ENCODE measurements around the gene CAMK2B.

The CAMK2B gene

DNA sequence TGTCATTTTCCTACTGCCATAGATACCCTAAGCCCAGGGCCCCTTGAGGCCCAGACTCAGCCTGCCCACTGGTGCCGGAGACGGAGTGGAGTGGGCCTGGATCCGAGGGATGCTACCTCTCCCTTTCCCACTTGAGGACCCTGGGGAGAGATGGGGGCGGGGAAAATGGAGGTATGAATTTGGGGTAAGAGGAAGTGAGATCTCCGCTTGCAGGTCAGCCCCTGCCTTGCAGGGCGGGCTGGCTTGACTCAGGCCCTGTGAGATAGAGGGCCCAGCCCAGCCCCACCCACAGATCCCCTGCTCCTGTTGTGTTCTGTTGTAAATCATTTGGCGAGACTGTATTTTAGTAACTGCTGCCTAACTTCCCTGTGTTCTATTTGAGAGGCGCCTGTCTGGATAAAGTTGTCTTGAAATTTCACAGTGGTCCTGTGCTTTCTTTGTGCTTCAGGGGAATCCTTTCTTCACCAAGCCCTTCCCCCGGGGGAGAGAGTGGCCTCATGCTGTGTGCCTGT, 111.5 kb downstream of the CAMK2B start:
- peaks cover 11% of the 10 kb centered on the region for H3K36me3 ChIP-seq
- DNase-seq, result no peak
- TF ChIP-seq, protein P1, sequence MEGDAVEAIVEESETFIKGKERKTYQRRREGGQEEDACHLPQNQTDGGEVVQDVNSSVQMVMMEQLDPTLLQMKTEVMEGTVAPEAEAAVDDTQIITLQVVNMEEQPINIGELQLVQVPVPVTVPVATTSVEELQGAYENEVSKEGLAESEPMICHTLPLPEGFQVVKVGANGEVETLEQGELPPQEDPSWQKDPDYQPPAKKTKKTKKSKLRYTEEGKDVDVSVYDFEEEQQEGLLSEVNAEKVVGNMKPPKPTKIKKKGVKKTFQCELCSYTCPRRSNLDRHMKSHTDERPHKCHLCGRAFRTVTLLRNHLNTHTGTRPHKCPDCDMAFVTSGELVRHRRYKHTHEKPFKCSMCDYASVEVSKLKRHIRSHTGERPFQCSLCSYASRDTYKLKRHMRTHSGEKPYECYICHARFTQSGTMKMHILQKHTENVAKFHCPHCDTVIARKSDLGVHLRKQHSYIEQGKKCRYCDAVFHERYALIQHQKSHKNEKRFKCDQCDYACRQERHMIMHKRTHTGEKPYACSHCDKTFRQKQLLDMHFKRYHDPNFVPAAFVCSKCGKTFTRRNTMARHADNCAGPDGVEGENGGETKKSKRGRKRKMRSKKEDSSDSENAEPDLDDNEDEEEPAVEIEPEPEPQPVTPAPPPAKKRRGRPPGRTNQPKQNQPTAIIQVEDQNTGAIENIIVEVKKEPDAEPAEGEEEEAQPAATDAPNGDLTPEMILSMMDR (IDR thresholded peaks at IDR 0.05; ENCODE audit: low read depth, low read length), result no peak

DNA sequence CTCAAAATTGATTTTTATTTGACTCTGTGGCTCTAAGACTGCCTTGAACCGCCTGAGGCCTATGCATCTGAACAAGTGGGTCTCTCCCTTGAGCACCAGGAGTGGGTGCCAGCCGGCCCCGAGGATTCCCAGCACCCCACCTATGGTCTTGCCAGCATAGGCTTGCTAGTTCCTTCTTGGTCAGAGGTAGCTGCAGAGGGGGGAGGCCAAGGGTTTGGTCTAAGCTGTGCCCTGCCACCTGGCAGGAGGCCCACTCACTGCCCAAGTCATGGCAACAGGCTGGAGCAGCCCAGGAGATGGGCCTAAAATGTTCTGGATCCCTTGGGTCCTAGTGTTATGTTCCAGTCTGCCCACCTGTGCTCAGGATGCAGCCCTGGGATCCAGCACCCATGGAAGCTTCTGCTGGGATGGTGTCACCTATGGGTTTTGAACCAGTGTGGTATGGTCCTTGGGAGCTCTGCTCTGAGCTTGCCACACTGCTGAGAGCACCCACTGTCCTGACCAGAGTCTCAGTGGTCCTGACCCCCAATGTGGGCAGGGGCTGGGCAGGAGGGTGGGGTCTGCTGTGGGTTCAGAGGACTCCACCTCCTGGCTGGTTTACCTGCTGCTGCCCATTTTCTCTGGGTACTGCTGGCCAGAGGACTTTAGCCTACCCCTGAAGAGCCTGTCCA, 112.1 kb downstream of the CAMK2B start:
- peaks cover 17% of the 10 kb centered on the region for H3K36me3 ChIP-seq
- no peaks in the 10 kb centered on the region for H3K4me1 ChIP-seq
- no peaks in the 10 kb centered on the region for H3K27me3 ChIP-seq
- H3K4me3 ChIP-seq (ENCODE audit: low read depth, low read length), result no peak overlapping the region
- TF ChIP-seq, protein P1 (IDR thresholded peaks at IDR 0.05; ENCODE audit: low read depth, low read length), result no peak
- DNase-seq, result no peak
- H3K9me3 ChIP-seq, result no peaks in the 10 kb centered on the region

More for the DNA sequence above, 111.5 kb downstream of the CAMK2B start:
- no peak overlapping the region for H3K4me3 ChIP-seq (ENCODE audit: low read depth, low read length)
- no peaks in the 10 kb centered on the region for H3K4me1 ChIP-seq
- no peaks in the 10 kb centered on the region for H3K9me3 ChIP-seq
- H3K27me3 ChIP-seq, result no peaks in the 10 kb centered on the region

DNA sequence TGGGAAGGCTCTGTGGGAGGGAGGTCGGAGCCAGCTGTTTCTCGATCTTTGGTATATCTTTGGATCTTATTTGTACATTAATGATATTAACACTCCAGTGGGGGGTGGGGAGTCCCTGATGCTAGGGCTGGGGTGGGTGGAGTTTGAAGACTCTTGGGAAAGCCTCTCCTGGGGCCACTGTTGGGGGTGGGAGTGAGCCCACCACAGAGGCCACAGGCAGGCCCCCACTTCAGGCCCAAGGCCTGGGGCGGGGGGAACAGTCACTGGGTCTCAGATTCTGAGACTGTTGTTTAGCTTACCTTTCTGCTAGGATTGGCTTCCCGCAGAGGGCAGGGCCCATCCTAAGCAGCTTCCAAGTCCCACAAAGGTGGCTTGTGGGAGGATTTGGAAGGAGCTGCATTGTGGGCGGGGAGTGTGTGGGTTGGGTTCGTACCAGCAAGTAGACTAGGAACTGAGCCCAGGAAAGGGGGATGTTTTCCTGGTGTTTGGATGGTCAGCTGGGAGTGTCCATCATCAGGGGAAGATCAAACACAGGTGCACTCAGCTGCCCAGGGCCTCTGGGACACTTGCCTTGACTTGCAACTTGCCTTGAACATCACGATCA, 112.7 kb downstream of the CAMK2B start:
- Histone ChIP-seq H3K27me3 (no peaks in the 10 kb centered on the region), H3K36me3 (peaks cover 22% of the 10 kb centered on the region), H3K4me3 (ENCODE audit: low read depth, low read length) (no peak overlapping the region), H3K9me3 (no peaks in the 10 kb centered on the region), H3K4me1 (no peaks in the 10 kb centered on the region)
- DNase-seq, result no peak
- TF ChIP-seq, protein P1 (IDR thresholded peaks at IDR 0.05; ENCODE audit: low read depth, low read length), result no peak

DNA sequence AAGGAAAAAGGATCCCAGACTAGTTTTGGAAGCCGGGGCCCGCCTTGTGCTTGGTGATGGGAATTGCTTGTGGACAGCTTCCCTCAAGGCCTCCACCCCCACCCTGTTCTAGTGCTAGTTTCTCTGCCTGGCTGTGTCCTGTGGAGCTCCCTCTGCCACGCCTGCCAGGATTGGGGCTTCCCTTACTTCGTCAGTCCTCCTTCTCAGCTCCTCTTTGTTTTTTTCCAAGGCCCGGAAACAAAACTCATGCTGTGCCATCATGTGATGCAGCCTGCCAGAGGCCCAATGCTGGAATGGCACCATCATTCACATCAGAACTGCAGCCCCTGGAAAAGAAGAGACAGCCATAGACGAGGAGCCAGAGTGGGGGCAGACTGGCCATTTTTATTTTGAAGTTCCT, 113.4 kb downstream of the CAMK2B start:
- TF ChIP-seq, protein P1 (IDR thresholded peaks at IDR 0.05; ENCODE audit: low read depth, low read length), result no peak
- Histone ChIP-seq H3K4me3 (ENCODE audit: low read depth, low read length) (no peak overlapping the region), H3K27me3 (no peaks in the 10 kb centered on the region), H3K9me3 (no peaks in the 10 kb centered on the region), H3K4me1 (no peaks in the 10 kb centered on the region), H3K36me3 (peaks cover 28% of the 10 kb centered on the region)
- no peak for DNase-seq

DNA sequence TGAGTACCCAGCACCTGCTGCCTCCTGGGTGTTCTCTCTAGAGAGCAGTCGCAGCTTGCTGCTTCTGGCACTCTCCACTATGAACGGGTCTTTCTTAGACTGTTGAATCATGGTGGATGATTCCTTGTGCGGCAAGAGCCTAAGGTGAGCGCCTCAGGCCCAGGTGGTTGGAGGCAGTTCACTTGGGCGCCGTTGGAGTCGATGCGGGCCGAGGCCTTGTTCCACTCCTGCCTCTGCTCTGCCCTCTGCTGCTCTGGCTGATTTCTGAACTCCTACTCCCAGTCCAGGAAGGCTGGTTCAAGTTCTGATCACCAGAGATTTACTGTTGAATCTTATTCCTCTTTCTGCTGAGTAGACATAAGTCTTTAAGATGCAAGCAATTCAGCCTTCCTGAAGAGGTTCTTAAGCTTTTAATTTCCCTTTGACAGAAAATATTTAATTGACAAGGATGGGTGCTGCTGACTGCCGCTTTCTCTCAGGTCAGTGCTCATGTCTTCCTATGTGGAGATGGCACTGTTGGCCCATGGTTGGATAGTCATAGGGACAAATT, 114.2 kb downstream of the CAMK2B start:
- Histone ChIP-seq H3K9me3 (no peaks in the 10 kb centered on the region), H3K27me3 (no peaks in the 10 kb centered on the region), H3K36me3 (peaks cover 35% of the 10 kb centered on the region), H3K4me1 (no peaks in the 10 kb centered on the region), H3K4me3 (ENCODE audit: low read depth, low read length) (no peak overlapping the region)
- DNase-seq, result no peak
- TF ChIP-seq, protein P1 (IDR thresholded peaks at IDR 0.05; ENCODE audit: low read depth, low read length), result no peak

DNA sequence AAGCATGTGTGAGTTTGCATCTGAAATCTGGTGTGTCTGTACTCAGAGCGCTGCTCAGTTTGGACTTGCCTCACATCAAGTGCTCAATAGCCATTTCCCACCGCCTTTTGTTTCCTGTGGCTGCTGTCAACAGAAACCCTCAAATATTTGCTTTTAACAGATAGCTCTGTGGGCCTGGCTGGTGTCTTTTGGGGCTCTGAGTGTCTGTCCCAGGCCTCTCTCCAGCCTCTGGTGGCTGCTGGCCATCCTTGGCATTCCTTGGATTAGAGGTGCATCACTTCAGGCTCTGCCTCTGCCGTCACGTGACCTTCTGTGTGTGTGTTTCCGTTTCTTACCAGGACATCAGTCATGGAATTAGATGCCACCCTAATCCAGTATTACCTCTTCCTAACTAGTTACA, 115.3 kb downstream of the CAMK2B start:
- DNase-seq, result no peak
- no peaks in the 10 kb centered on the region for H3K4me1 ChIP-seq
- H3K27me3 ChIP-seq, result no peaks in the 10 kb centered on the region
- H3K36me3 ChIP-seq, result peaks cover 44% of the 10 kb centered on the region
- TF ChIP-seq, protein P1 (IDR thresholded peaks at IDR 0.05; ENCODE audit: low read depth, low read length), result no peak
- H3K4me3 ChIP-seq (ENCODE audit: low read depth, low read length), result no peak overlapping the region
- no peaks in the 10 kb centered on the region for H3K9me3 ChIP-seq
